ENCODE measurements around the gene MPHOSPH6. TPM values are rescaled to one million over a fixed set of nuclear protein-coding genes. Genes with fewer than 3 reads are reported as not detected.
"Not testable (repeated sequence)": the region's sequence is repeated elsewhere in the genome, so short reads cannot be mapped to it uniquely, and the experiment has no call there.

MPHOSPH6 gene, protein sequence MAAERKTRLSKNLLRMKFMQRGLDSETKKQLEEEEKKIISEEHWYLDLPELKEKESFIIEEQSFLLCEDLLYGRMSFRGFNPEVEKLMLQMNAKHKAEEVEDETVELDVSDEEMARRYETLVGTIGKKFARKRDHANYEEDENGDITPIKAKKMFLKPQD
- 10 to 100 TPM; 44.5 to 44.8 TPM for total RNA-seq

DNA sequence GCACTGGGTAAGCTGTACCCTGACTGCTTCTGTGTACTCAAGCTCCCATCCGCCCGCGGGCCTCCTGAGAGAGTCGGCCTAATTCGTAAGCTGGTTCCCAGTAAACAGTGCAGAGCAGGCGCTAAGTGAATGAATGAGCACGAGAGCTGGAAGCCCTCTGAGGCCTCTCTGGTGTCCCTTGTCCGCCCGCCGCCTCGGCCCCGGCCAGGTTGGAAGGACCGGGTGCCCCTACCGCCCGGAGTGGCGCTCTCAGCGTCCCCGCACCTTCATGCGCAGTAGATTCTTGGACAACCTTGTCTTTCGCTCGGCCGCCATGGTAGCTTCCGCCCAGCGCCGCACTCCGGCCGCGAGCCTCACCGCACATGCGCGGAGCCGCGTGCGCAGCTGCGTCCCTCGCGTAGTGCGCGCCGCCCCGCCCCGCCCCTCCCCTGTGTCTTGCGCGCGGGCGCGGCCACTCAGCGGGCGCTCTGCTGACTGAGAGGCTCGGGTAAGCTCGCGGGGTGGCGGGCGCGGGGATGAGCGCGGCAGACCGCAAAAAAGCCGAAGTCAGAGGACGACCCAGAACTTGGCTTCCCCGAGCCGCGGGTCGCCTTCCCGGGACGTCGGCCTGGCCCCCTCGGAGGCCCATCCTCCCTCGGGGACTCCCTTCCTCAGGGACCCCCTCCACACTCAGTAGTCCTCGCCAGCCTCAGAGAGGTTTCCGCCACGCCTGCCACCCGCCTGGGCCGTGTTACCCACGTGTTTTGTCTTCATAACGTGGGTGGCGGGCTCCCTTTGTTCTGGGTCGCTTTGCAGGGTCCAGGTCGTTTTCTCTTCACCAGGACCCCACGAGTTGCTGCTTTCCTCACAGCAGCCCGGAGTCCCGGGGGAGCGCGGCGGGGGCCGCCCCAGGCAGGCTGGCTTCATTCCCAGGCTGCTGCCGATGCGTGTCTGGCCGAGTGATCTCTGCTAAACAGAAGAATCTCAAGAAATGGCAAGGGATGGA is at the start of gene MPHOSPH6:
TSS of gene MPHOSPH6 (minus strand) at position 364 of the 985 bp plus-strand sequence. CDS start at position 315, 49 bp downstream.
- H3K27me3 Mint-ChIP-seq (ENCODE audit: low read depth) = peaks cover 25% of the 10 kb centered on the region
- ATAC-seq (peak; percentile 97), DNase-seq (peak; percentile 93)
- H3K9me3 Mint-ChIP-seq (ENCODE audit: insufficient read depth) = peaks cover 8% of the 10 kb centered on the region
- H3K4me3 Mint-ChIP-seq = peak within 1 kb of the TSS; percentile 97
- peaks cover 19% of the 10 kb centered on the region for H3K4me1 Mint-ChIP-seq (ENCODE audit: low read depth)
- H3K36me3 Mint-ChIP-seq (ENCODE audit: low read depth) = peaks cover 40% of the 10 kb centered on the region
- ChIA-PET CTCF (interaction anchor here (1.0 to 1.8 kb wide), 7 partner anchors 10 to 284 kb away, joined by 3 to 7 read pairs (median 4); no protein-coding TSS in a partner anchor), POLR2A (interaction anchor here (0.9 to 1.6 kb wide), 7 partner anchors 11 to 856 kb away, joined by 3 to 8 read pairs (median 4); partner anchors contain the start of gene GAN)
- H3K27ac Mint-ChIP-seq = peak within 1 kb of the TSS; percentile 95

DNA sequence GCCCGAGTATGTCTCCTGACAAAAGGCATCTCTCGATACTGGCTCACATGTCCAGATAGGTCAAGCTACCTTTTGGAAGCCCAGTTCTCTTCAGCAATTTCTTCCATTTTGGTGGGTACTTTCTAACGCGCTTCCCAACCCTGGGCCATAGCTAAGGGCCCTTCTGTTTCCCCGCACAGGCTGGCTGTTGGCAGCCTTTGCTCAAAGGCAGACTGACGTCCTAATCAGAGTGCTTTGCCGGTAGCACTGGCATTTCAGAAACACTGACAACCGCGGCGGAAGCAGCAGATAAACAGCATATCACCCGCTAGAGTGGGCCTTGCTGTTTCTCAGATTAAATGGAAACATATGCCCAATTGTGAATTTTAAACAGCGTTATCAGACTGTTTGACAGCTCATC is 49.3 kb upstream of the MPHOSPH6 start:
- H3K27me3 Mint-ChIP-seq (ENCODE audit: low read depth) = peaks cover 7% of the 10 kb centered on the region
- POLR2A ChIA-PET = no interaction called here
- H3K4me3 Mint-ChIP-seq = no peak overlapping the region
- no peak for ATAC-seq
- H3K27ac Mint-ChIP-seq = no peak overlapping the region
- CTCF ChIA-PET = interaction anchor here (1.0 kb wide), 2 partner anchors 11 to 27 kb away, joined by 3 to 4 read pairs; no protein-coding TSS in a partner anchor
- H3K36me3 Mint-ChIP-seq (ENCODE audit: low read depth) = no peaks in the 10 kb centered on the region
- no peaks in the 10 kb centered on the region for H3K9me3 Mint-ChIP-seq (ENCODE audit: insufficient read depth)
- no peak for DNase-seq
- no peaks in the 10 kb centered on the region for H3K4me1 Mint-ChIP-seq (ENCODE audit: low read depth)

DNA sequence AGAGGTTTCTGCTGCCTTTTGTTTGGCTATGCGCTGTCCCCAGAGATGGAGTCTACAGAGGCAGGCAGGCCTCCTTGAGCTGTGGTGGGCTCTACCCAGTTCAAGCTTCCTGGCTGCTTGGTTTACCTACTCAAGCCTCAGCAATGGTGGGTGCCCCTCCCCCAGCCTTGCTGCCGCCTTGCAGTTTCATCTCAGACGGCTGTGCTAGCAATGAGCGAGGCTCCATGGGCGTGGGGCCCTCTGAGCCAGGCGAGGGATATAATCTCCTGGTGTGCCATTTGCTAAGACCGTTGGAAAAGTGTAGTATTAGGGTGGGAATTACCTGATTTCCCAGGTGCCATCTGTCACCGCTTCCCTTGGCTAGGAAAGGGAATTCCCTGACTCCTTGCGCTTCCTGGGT is 39.3 kb upstream of the MPHOSPH6 start:
- H3K36me3 Mint-ChIP-seq (ENCODE audit: low read depth); DNase-seq; POLR2A ChIA-PET; H3K4me1 Mint-ChIP-seq (ENCODE audit: low read depth); H3K9me3 Mint-ChIP-seq (ENCODE audit: insufficient read depth); H3K27ac Mint-ChIP-seq; ATAC-seq; CTCF ChIA-PET; H3K4me3 Mint-ChIP-seq: not testable (repeated sequence)
- H3K27me3 Mint-ChIP-seq (ENCODE audit: low read depth) = peaks cover 26% of the 10 kb centered on the region

DNA sequence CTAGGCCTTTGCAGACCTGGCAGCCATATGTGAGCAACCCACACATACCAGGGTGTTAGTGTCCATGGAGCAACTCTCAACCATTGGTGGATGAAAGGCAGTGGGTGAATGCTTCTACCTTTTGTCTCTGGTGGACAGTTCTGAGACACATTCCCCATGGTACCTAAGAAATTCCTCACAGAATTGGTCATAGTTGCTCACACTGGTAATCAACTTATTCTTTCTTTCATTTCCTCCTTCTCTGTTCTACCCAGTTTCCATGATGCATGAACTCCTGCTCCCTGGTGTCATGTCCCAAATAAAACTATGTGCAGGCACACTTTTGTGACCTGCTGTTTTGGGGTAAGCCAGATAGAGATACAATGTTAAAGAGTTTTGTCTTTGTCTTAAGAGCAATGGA is 33.2 kb upstream of the MPHOSPH6 start:
- H3K36me3 Mint-ChIP-seq (ENCODE audit: low read depth) = no peaks in the 10 kb centered on the region
- CTCF ChIA-PET = no interaction called here

DNA sequence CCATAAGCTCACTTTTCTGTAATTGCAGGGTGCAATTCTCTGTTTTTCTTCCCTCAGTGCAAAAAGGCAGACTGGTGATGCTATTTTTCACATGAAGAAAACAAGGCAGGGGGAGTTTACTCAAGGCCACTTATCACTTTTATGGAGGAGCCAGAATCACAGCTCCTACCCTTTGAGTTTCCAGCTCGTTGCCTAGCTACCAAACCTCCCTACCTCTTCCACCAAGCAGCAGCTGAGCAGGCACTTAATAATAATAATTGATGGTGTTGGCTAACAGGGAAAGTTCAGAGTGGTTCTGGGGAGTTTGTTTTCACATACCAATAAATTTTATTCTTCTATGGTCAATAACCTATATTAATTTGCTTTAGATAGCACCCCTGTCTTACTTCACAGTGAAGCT is 31.9 kb upstream of the MPHOSPH6 start:
- no peak for DNase-seq
- H3K4me1 Mint-ChIP-seq (ENCODE audit: low read depth) = no peaks in the 10 kb centered on the region
- ATAC-seq = no peak
- H3K4me3 Mint-ChIP-seq = no peak overlapping the region
- no peaks in the 10 kb centered on the region for H3K9me3 Mint-ChIP-seq (ENCODE audit: insufficient read depth)
- peaks cover 5% of the 10 kb centered on the region for H3K27me3 Mint-ChIP-seq (ENCODE audit: low read depth)
- POLR2A ChIA-PET = no interaction called here
- CTCF ChIA-PET = no interaction called here
- H3K36me3 Mint-ChIP-seq (ENCODE audit: low read depth) = no peaks in the 10 kb centered on the region
- H3K27ac Mint-ChIP-seq = no peak overlapping the region

More for the DNA sequence above, 33.2 kb upstream of the MPHOSPH6 start:
- H3K4me1 Mint-ChIP-seq (ENCODE audit: low read depth) = no peaks in the 10 kb centered on the region
- no peak for DNase-seq
- peaks cover 13% of the 10 kb centered on the region for H3K27me3 Mint-ChIP-seq (ENCODE audit: low read depth)
- ATAC-seq = no peak
- no peak overlapping the region for H3K4me3 Mint-ChIP-seq
- H3K9me3 Mint-ChIP-seq (ENCODE audit: insufficient read depth) = no peaks in the 10 kb centered on the region
- POLR2A ChIA-PET = no interaction called here
- H3K27ac Mint-ChIP-seq = no peak overlapping the region

DNA sequence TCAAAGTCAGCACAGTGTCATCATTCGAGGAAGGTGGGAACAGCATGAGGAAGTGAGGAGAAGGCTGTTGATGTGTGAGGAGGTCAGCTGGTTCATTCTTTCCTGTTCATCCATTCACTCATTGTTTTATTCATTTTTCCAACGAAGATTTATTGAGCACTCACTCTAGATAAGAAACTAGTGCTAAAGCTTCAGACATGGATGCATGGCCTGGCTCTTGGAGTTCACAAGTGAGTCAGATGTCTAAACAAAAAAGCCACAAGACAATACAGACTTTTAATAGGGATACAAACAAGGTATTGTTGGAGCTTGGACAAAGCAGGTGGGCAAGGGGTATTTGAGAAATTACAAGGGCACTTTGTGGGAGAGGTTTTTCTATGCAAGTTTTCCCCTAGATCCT is 31.3 kb upstream of the MPHOSPH6 start:
- Mint-ChIP-seq H3K4me3 (no peak overlapping the region), H3K9me3 (ENCODE audit: insufficient read depth) (no peaks in the 10 kb centered on the region), H3K36me3 (ENCODE audit: low read depth) (no peaks in the 10 kb centered on the region), H3K27me3 (ENCODE audit: low read depth) (no peaks in the 10 kb centered on the region), H3K4me1 (ENCODE audit: low read depth) (no peaks in the 10 kb centered on the region), H3K27ac (no peak overlapping the region)
- DNase-seq (no peak), ATAC-seq (no peak)
- ChIA-PET POLR2A (no interaction called here), CTCF (no interaction called here)

DNA sequence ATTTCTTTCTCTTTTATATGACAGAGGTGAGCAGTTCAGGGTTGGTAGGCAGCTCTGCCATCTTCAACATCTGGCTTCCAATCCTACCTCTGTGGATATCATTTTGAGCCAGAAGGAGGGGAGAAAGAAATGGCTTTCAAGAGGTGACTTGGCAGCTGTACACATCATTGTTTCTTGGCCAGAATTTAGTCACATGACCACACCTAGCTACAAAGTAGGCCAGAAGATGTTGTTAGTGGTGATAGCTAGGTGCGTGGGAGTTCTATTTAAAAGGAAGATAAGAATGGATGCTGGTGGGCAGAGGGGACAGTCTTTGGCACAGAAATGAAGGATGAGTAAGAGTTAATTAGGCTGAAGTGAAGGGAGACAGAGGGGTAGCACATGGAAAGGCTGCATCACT is 29.2 kb upstream of the MPHOSPH6 start:
- H3K4me3 Mint-ChIP-seq = no peak overlapping the region
- H3K36me3 Mint-ChIP-seq (ENCODE audit: low read depth) = no peaks in the 10 kb centered on the region
- no peak overlapping the region for H3K27ac Mint-ChIP-seq
- no peaks in the 10 kb centered on the region for H3K27me3 Mint-ChIP-seq (ENCODE audit: low read depth)
- POLR2A ChIA-PET = no interaction called here
- CTCF ChIA-PET = no interaction called here
- ATAC-seq (no peak), DNase-seq (no peak)
- H3K4me1 Mint-ChIP-seq (ENCODE audit: low read depth) = no peaks in the 10 kb centered on the region
- no peaks in the 10 kb centered on the region for H3K9me3 Mint-ChIP-seq (ENCODE audit: insufficient read depth)

DNA sequence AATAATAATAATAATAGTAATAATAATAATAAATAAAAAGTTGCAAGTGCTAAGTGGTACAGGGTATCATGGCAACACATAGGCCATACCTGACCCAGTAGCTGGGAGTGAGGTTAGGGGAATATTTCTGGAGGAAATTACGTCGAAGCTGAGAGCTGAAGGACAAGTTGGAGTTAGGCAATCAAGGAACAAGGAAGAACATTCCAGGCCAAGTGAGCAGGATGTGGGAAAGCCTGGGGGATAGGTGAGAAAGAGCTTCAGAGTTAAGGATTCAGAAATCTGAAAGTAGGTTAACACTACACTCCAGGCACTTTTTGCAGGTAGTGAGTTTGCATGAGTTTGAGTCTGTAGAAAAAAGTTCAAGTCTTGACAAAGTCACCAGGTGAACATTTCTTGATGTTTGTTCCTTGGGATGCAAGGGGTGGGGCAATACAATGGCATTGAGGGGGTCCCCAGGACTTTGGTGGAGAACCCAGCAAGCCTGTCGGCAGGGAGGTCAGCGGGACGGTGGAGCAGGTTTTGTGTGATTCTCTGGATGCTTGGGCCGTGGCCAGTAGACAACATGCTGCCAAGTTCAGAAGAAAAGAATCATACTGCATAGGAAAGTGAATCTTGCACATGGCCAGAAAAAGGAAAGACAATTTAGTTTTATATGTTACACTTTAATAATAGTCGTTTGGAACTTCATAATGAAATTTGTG is 27.7 kb upstream of the MPHOSPH6 start:
- H3K4me3 Mint-ChIP-seq = no peak overlapping the region
- POLR2A ChIA-PET = no interaction called here
- no peaks in the 10 kb centered on the region for H3K27me3 Mint-ChIP-seq (ENCODE audit: low read depth)
- ATAC-seq (no peak), DNase-seq (no peak)
- CTCF ChIA-PET = interaction anchor here (0.7 kb wide), 1 partner anchor 33 kb away, joined by 3 read pairs; no protein-coding TSS in a partner anchor
- H3K36me3 Mint-ChIP-seq (ENCODE audit: low read depth) = no peaks in the 10 kb centered on the region
- H3K4me1 Mint-ChIP-seq (ENCODE audit: low read depth) = peaks cover 8% of the 10 kb centered on the region
- H3K9me3 Mint-ChIP-seq (ENCODE audit: insufficient read depth) = no peaks in the 10 kb centered on the region
- no peak overlapping the region for H3K27ac Mint-ChIP-seq

DNA sequence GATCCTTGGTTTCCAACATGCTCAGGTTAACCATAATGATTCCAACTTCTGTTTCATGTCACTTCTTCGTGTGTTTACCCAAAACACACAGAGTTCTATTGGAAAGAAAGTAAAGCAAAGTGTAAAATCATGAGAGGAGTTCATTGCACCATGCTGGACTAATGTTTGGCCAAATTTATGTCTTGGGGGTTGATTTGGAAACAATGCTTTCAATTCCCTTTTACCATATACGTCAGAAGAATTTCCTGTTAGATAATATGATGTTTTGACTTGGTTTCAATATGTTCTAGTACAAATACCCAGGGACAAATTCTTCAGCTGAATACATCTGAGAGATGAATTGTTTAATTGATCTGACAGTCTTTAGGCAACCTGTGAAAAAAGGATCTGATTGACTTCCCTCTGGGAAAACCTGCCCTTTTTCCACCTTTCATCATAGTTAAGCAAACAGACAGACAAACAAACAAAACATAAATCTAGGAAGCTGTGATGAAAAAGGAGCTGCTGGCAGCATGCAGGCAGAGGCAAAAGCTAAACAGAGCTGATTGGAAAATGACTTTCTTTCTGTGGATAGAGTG is 26.0 kb upstream of the MPHOSPH6 start:
- DNase-seq (no peak), ATAC-seq (no peak)
- Mint-ChIP-seq H3K27me3 (ENCODE audit: low read depth) (no peaks in the 10 kb centered on the region), H3K36me3 (ENCODE audit: low read depth) (peaks cover 2% of the 10 kb centered on the region), H3K4me3 (no peak overlapping the region), H3K27ac (no peak overlapping the region), H3K9me3 (ENCODE audit: insufficient read depth) (no peaks in the 10 kb centered on the region), H3K4me1 (ENCODE audit: low read depth) (peaks cover 13% of the 10 kb centered on the region)
- CTCF ChIA-PET = interaction anchor here (1.8 kb wide), 1 partner anchor 34 kb away, joined by 6 read pairs; no protein-coding TSS in a partner anchor
- POLR2A ChIA-PET = no interaction called here

DNA sequence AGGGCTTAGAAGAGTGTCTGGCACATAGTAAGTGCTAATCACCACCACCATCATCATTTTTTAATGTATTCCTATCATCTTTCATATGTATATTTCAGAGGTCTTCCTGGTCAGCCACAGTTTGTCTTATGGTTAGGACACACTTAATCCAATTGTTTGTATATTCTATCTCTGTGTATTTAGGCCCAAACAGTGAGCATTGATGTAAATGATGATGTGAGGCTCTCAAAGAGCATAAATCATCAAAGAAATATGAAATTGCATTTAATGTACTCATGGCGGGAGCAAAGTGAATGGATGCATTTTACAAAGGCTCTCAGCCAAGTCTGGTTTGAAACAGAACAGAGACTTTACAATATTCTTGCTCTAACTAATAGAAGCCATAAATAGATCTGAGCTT is 24.1 kb upstream of the MPHOSPH6 start:
- ATAC-seq = no peak
- Mint-ChIP-seq H3K27ac (no peak overlapping the region), H3K9me3 (ENCODE audit: insufficient read depth) (no peaks in the 10 kb centered on the region), H3K36me3 (ENCODE audit: low read depth) (peaks cover 2% of the 10 kb centered on the region), H3K4me3 (no peak overlapping the region), H3K4me1 (ENCODE audit: low read depth) (peaks cover 13% of the 10 kb centered on the region), H3K27me3 (ENCODE audit: low read depth) (no peaks in the 10 kb centered on the region)
- no peak for DNase-seq
- CTCF ChIA-PET = no interaction called here
- POLR2A ChIA-PET = no interaction called here

DNA sequence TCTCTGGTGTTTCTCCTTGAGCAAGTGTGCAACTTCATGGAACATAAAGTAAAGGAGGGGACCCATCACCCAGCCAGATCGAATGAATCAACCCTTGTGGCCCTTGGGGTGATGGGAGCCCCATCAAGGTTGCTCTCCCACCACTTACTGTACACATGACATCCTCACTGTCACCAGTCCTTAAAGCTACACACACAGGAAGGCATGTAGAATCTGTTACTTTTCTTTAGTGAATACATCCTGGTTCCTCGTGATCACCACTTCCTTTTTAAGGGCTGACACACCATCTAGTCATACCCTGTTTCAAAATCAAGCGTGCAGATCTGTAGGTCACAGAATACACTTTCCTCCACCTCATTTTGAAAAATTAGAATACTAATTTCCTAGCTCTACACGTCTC is 22.6 kb upstream of the MPHOSPH6 start:
- peak overlapping the region; percentile 10 for H3K4me3 Mint-ChIP-seq
- ATAC-seq = peak; percentile 91

More for the DNA sequence above, 22.6 kb upstream of the MPHOSPH6 start:
- ChIA-PET CTCF (interaction anchor here (1.0 to 2.2 kb wide), 3 partner anchors 23 to 38 kb away, joined by 3 to 7 read pairs (median 3); partner anchors contain the start of gene MPHOSPH6), POLR2A (interaction anchor here (1.4 kb wide), 1 partner anchor 23 kb away, joined by 7 read pairs; the partner anchor contains the start of gene MPHOSPH6)
- Mint-ChIP-seq H3K9me3 (ENCODE audit: insufficient read depth) (no peaks in the 10 kb centered on the region), H3K4me1 (ENCODE audit: low read depth) (peaks cover 19% of the 10 kb centered on the region), H3K27me3 (ENCODE audit: low read depth) (no peaks in the 10 kb centered on the region), H3K36me3 (ENCODE audit: low read depth) (peaks cover 2% of the 10 kb centered on the region), H3K27ac (peak overlapping the region; percentile 91)
- peak; percentile 49 for DNase-seq

Measured in activated CD8-positive, alpha-beta T cell treated with anti-CD3 and anti-CD28 coated beads, Interleukin-2, amount 10 ng/mL, durations not matched to agents 7 days and 5 days (primary cell).